Endodermal cell (in vitro differentiated cells): ENCODE data around the gene SH2D7. TPM values are rescaled to one million over a fixed set of nuclear protein-coding genes. Genes with fewer than 3 reads are reported as not detected.

Source experiments
- DNase-seq: peaks from one replicate; pipeline ENCODE4 v3.0.0-alpha.2; 2017
- H3K27ac ChIP-seq: 2 replicates; pipeline ENCODE4 v1.5.1; 2013; ENCODE audit warnings: mild to moderate bottlenecking, low read depth, low read length, moderate library complexity
- H3K27me3 ChIP-seq: 2 replicates; pipeline ENCODE4 v1.6.1; 2013; ENCODE audit warnings: mild to moderate bottlenecking, low read length, moderate library complexity; ENCODE audit not compliant: insufficient read depth, control insufficient read depth, poor library complexity, severe bottlenecking
- H3K36me3 ChIP-seq: 2 replicates; pipeline ENCODE4 v1.7.0; 2013; ENCODE audit warnings: mild to moderate bottlenecking, low read length, moderate library complexity; ENCODE audit not compliant: control insufficient read depth, insufficient read depth
- H3K4me1 ChIP-seq: one replicate; pipeline ENCODE4 v1.7.0; 2013; ENCODE audit warnings: low read length; ENCODE audit not compliant: control insufficient read depth, insufficient read depth
- H3K4me3 ChIP-seq: 2 replicates; pipeline ENCODE4 v1.5.1; 2013; ENCODE audit warnings: mild to moderate bottlenecking, low read length, moderate library complexity
- H3K9ac ChIP-seq: 2 replicates; pipeline ENCODE4 v1.6.1; 2013; ENCODE audit warnings: mild to moderate bottlenecking, low read length, moderate library complexity; ENCODE audit not compliant: poor library complexity, severe bottlenecking; ENCODE audit errors: extremely low read depth
- H3K9me3 ChIP-seq: 2 replicates; pipeline ENCODE4 v1.6.1; 2013; ENCODE audit warnings: mild to moderate bottlenecking, low read length, moderate library complexity; ENCODE audit not compliant: control insufficient read depth
- H3K27ac Mint-ChIP-seq: 2 replicates; pipeline ENCODE4 v1.8.0; 2020; ENCODE audit warnings: mixed read lengths
- H3K27me3 Mint-ChIP-seq: 2 replicates; pipeline ENCODE4 v1.8.0; 2021; ENCODE audit warnings: mild to moderate bottlenecking, mixed read lengths; ENCODE audit not compliant: insufficient read depth
- H3K36me3 Mint-ChIP-seq: 2 replicates; pipeline ENCODE4 v1.8.0; 2020; ENCODE audit warnings: low read depth, mixed read lengths
- H3K4me1 Mint-ChIP-seq: 2 replicates; pipeline ENCODE4 v1.8.0; 2020; ENCODE audit warnings: mixed read lengths
- H3K4me3 Mint-ChIP-seq: 2 replicates; pipeline ENCODE4 v1.8.0; 2020; ENCODE audit warnings: mild to moderate bottlenecking, moderate library complexity, mixed read lengths
- H3K9me3 Mint-ChIP-seq: 2 replicates; pipeline ENCODE4 v1.8.0; 2020; ENCODE audit warnings: mild to moderate bottlenecking, mixed read lengths
- WGBS, 2 experiments: methylation state at CpG; one replicate each; pipeline versions ENCODE4 v1.1.5 to v1.1.7; 2013; ENCODE audit warnings: missing lambda C conversion rate in 2 of 2, mixed read lengths in 1 of 2; ENCODE audit not compliant: insufficient coverage in 1 of 2, insufficient read length in 1 of 2; 5-methylcytosine and 5-hydroxymethylcytosine counted together
- total RNA-seq, 2 donors: library from RNA; stranded (reverse); fragmentation: NEBNext Ultra II Directional in 1 of 2; extraction: Animal tissue kit (Norgen Biotek cat#: 25700) in 1 of 2; gene quantifications; 2 replicates in 1 of 2; 3 replicates in 1 of 2; pipeline ENCODE4 v1.2.1, GENCODE V29; 2021
- TF ChIP-seq, protein P1 (sequence below): fragments of 200-600 bp; sonication (generic); conservative IDR thresholded peaks from 2 replicates; pipeline ENCODE4 v1.5.0; 2021; ENCODE audit warnings: antibody characterized with exemption, mild to moderate bottlenecking

The SH2D7 gene
- total RNA-seq, 2 donors from 2014 or later = not detected

DNA sequence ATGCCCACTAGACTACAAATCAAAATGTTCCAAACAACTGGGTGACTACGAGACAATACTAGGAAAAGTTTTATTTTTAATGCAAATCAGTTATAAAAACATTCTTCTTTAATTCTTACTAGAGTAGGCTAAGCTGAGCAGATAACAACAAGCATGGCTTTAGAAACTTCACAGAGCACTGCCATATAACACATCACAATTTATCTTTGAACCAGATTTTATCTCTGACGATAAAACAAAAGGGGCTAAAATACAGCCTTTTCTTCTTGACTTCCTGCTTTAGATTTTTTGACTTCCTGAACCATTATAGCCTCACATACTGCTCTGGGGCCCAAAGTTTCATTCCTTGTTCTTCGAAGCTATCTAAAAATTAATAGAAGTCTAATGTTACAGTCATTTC lies 40.8 kb upstream of the SH2D7 start:
- H3K36me3 ChIP-seq = no peaks in the 10 kb centered on the region
- Mint-ChIP-seq H3K36me3 (no peaks in the 10 kb centered on the region), H3K4me3 (no peak overlapping the region), H3K27ac (no peak overlapping the region), H3K4me1 (peaks cover 38% of the 10 kb centered on the region), H3K27me3 (no peaks in the 10 kb centered on the region), H3K9me3 (no peaks in the 10 kb centered on the region)
- DNase-seq = no peak
- H3K4me3 ChIP-seq = no peak overlapping the region
- H3K9ac ChIP-seq = no peak overlapping the region
- WGBS, 2 experiments = 80 to 100% methylated on average over 2 of the region's 3 CpGs
- H3K27ac ChIP-seq = no peak overlapping the region
- H3K4me1 ChIP-seq = peaks cover 27% of the 10 kb centered on the region
- TF ChIP-seq, protein P1, sequence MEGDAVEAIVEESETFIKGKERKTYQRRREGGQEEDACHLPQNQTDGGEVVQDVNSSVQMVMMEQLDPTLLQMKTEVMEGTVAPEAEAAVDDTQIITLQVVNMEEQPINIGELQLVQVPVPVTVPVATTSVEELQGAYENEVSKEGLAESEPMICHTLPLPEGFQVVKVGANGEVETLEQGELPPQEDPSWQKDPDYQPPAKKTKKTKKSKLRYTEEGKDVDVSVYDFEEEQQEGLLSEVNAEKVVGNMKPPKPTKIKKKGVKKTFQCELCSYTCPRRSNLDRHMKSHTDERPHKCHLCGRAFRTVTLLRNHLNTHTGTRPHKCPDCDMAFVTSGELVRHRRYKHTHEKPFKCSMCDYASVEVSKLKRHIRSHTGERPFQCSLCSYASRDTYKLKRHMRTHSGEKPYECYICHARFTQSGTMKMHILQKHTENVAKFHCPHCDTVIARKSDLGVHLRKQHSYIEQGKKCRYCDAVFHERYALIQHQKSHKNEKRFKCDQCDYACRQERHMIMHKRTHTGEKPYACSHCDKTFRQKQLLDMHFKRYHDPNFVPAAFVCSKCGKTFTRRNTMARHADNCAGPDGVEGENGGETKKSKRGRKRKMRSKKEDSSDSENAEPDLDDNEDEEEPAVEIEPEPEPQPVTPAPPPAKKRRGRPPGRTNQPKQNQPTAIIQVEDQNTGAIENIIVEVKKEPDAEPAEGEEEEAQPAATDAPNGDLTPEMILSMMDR = no peak
- H3K27me3 ChIP-seq = peaks cover 9% of the 10 kb centered on the region
- H3K9me3 ChIP-seq = no peaks in the 10 kb centered on the region

DNA sequence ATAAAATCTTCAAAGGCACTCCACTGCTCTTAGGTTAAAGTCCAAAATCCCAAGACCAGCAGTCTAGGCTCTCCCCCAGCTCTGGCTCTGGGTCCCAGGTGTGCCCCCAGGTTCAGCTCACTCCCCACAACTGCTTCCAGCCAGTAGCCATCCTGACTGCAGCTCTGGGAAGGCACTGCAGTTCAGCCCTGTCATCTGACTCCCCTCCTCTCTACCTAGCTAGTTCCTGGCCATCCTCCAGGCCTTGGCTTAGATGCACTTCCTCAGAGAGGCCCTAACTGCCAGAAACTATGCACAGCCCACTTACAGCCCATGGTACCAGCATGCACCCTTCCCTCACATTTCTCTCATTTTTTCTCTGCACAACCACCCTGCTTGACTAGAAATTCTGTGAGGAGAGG lies 40.4 kb upstream of the SH2D7 start:
- H3K4me1 Mint-ChIP-seq = peaks cover 38% of the 10 kb centered on the region
- TF ChIP-seq, protein P1 = no peak
- H3K27me3 ChIP-seq = peaks cover 9% of the 10 kb centered on the region
- H3K27ac Mint-ChIP-seq = peak overlapping the region; percentile 2
- H3K9me3 Mint-ChIP-seq = no peaks in the 10 kb centered on the region
- H3K9me3 ChIP-seq = no peaks in the 10 kb centered on the region
- DNase-seq = no peak
- H3K36me3 ChIP-seq = no peaks in the 10 kb centered on the region
- no peaks in the 10 kb centered on the region for H3K36me3 Mint-ChIP-seq
- no peak overlapping the region for H3K4me3 ChIP-seq
- H3K27ac ChIP-seq = no peak overlapping the region
- peaks cover 27% of the 10 kb centered on the region for H3K4me1 ChIP-seq
- H3K9ac ChIP-seq = no peak overlapping the region
- no peaks in the 10 kb centered on the region for H3K27me3 Mint-ChIP-seq
- no peak overlapping the region for H3K4me3 Mint-ChIP-seq

DNA sequence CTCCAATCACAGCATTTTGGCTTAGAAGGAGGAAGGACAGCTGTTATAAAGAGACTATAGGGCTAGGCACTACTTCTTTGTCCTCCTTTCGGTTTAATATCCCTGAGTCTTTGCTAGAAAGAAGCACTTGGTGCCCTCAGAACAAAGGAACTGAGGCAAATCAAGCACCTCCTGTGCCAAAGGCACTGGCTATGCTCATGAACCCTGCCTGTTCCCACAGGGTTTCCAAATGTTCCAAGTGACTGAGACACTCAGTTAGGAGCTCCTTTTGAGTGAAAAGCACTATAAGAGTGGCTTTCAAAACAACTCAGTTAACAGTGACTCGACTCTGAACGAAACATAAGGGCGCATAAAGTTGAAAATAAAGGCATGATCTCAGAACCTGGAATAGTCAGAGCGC lies 39.8 kb upstream of the SH2D7 start:
- Histone ChIP-seq H3K27me3 (peaks cover 9% of the 10 kb centered on the region), H3K27ac (no peak overlapping the region), H3K4me1 (peaks cover 27% of the 10 kb centered on the region), H3K36me3 (no peaks in the 10 kb centered on the region), H3K4me3 (no peak overlapping the region), H3K9me3 (no peaks in the 10 kb centered on the region), H3K9ac (no peak overlapping the region)
- no peak for DNase-seq
- Mint-ChIP-seq H3K9me3 (no peaks in the 10 kb centered on the region), H3K4me1 (peaks cover 39% of the 10 kb centered on the region), H3K4me3 (no peak overlapping the region), H3K27ac (no peak overlapping the region), H3K36me3 (no peaks in the 10 kb centered on the region), H3K27me3 (no peaks in the 10 kb centered on the region)
- TF ChIP-seq, protein P1 = no peak
- WGBS, 2 experiments = 86 to 94% methylated on average over 4 to 5 of the region's 5 CpGs
